IMR-90 (cell line): ENCODE data around the gene TNKS2. TPM values are rescaled to one million over a fixed set of nuclear protein-coding genes. Genes with fewer than 3 reads are reported as not detected.
A peak's percentile ranks its signal among the peaks of the same experiment; 100 is the strongest.
"Not testable (repeated sequence)": the region's sequence is repeated elsewhere in the genome, so short reads cannot be mapped to it uniquely, and the experiment has no call there.

ENCODE experiments used
- ATAC-seq: fragments of 200-7000 bp; cut with Tn5 transposase; 2 replicates; pipeline ENCODE4 v1.9.1; 2020; ENCODE audit warnings: low read depth, mild to moderate bottlenecking, moderate library complexity
- BruUV-seq: library from RNA; stranded (reverse); fragments of 400-500 nt; replicated peaks from 2 replicates; lab custom pipeline; 2021; lab: Mats Ljungman, UMichigan
- CTCF ChIA-PET: fragments of 300-600 bp; formaldehyde crosslinking; extraction: SDS; loops from one replicate; lab custom pipeline; 2021; ENCODE audit warnings: antibody characterized with exemption; lab: Yijun Ruan, JAX
- POLR2A ChIA-PET: fragments of 300-600 bp; sonication (Branson Sonifier 250); formaldehyde crosslinking; loops from one replicate; lab custom pipeline; 2022; ENCODE audit warnings: antibody characterized with exemption; ENCODE audit not compliant: unreplicated experiment; lab: Charles Lee
- DNase-seq: peaks from one replicate; pipeline ENCODE4 v3.0.0; 2013
- H2AFZ ChIP-seq: replicated peaks from 2 replicates; pipeline ENCODE3; 2013; ENCODE audit warnings: low read length, mild to moderate bottlenecking; ENCODE audit not compliant: poor library complexity
- H2AK5ac ChIP-seq: 2 replicates; pipeline ENCODE4 v1.6.1; 2013; ENCODE audit warnings: low read depth, low read length, inconsistent platforms
- H2AK9ac ChIP-seq: replicated peaks from 2 replicates; pipeline ENCODE3; 2013; ENCODE audit warnings: mild to moderate bottlenecking, low read depth, low read length, moderate library complexity; ENCODE audit not compliant: poor library complexity
- H2BK120ac ChIP-seq: 2 replicates; pipeline ENCODE4 v1.6.1; 2013; ENCODE audit warnings: low read depth, low read length, inconsistent platforms
- H2BK15ac ChIP-seq: 3 replicates; pipeline ENCODE4 v1.6.1; 2013; ENCODE audit warnings: low read depth, low read length, inconsistent platforms
- H2BK20ac ChIP-seq: 2 replicates; pipeline ENCODE4 v1.6.1; 2013; ENCODE audit warnings: low read depth, mild to moderate bottlenecking, inconsistent platforms, low read length, moderate library complexity
- H2BK5ac ChIP-seq: 2 replicates; pipeline ENCODE4 v1.6.1; 2013; ENCODE audit warnings: mild to moderate bottlenecking, low read depth, low read length, inconsistent platforms; ENCODE audit not compliant: poor library complexity, severe bottlenecking
- H3K14ac ChIP-seq: replicated peaks from 2 replicates; pipeline ENCODE4 v1.6.1; 2013; ENCODE audit warnings: low read depth, low read length, inconsistent platforms
- H3K18ac ChIP-seq: 2 replicates; pipeline ENCODE4 v1.6.1; 2013; ENCODE audit warnings: low read depth, low read length, control low read depth
- H3K23ac ChIP-seq: 2 replicates; pipeline ENCODE4 v1.6.1; 2013; ENCODE audit warnings: low read depth, low read length, inconsistent platforms
- H3K27ac ChIP-seq: 2 replicates; pipeline ENCODE4 v1.5.1; 2013; ENCODE audit warnings: mild to moderate bottlenecking, control low read depth, low read length; ENCODE audit not compliant: insufficient read depth
- H3K27me3 ChIP-seq: 2 replicates; pipeline ENCODE4 v1.6.1; 2013; ENCODE audit warnings: low read length; ENCODE audit not compliant: control insufficient read depth, insufficient read depth
- H3K36me3 ChIP-seq: 2 replicates; pipeline ENCODE4 v1.6.1; 2013; ENCODE audit warnings: low read length, mixed read lengths; ENCODE audit not compliant: control insufficient read depth, insufficient read depth
- H3K4ac ChIP-seq: 2 replicates; pipeline ENCODE4 v1.6.1; 2013; ENCODE audit warnings: low read depth, low read length, inconsistent platforms
- H3K4me1 ChIP-seq: 2 replicates; pipeline ENCODE4 v1.6.1; 2013; ENCODE audit warnings: low read length, mixed read lengths; ENCODE audit not compliant: control insufficient read depth, insufficient read depth
- H3K4me2 ChIP-seq: 2 replicates; pipeline ENCODE4 v1.6.1; 2013; ENCODE audit warnings: low read depth, mild to moderate bottlenecking, control low read depth, low read length, moderate library complexity
- H3K4me3 ChIP-seq: 2 replicates; pipeline ENCODE4 v1.5.1; 2013; ENCODE audit warnings: low read depth, mild to moderate bottlenecking, control low read depth, low read length, moderate library complexity; ENCODE audit not compliant: insufficient read depth
- H3K56ac ChIP-seq: 2 replicates; pipeline ENCODE4 v1.6.1; 2013; ENCODE audit warnings: low read length, inconsistent platforms; ENCODE audit not compliant: insufficient read depth; ENCODE audit errors: extremely low read depth
- H3K79me1 ChIP-seq, 2 experiments: 2 replicates each; pipeline ENCODE4 v1.6.1; 2013; ENCODE audit warnings: low read length in 2 of 2, inconsistent platforms in 1 of 2, low read depth in 1 of 2
- H3K9ac ChIP-seq: 2 replicates; pipeline ENCODE4 v1.6.1; 2013; ENCODE audit warnings: low read depth, low read length, control low read depth
- H3K9me1 ChIP-seq: 2 replicates; pipeline ENCODE4 v1.6.1; 2013; ENCODE audit warnings: low read length, inconsistent platforms; ENCODE audit not compliant: insufficient read depth
- H3K9me3 ChIP-seq: 2 replicates; pipeline ENCODE4 v1.6.1; 2013; ENCODE audit warnings: low read length; ENCODE audit not compliant: control insufficient read depth, insufficient read depth
- H4K20me1 ChIP-seq: 2 replicates; pipeline ENCODE4 v1.6.1; 2013; ENCODE audit warnings: low read length, inconsistent platforms; ENCODE audit not compliant: insufficient read depth
- H4K5ac ChIP-seq: 2 replicates; pipeline ENCODE4 v1.6.1; 2013; ENCODE audit warnings: mild to moderate bottlenecking, low read depth, low read length, control low read depth
- H4K8ac ChIP-seq, 2 experiments: 2 replicates each; pipeline ENCODE4 v1.6.1; 2013; ENCODE audit warnings: low read depth in 2 of 2, low read length in 2 of 2, control low read depth in 1 of 2, inconsistent platforms in 1 of 2
- H4K91ac ChIP-seq: 2 replicates; pipeline ENCODE4 v1.6.1; 2013; ENCODE audit warnings: low read depth, low read length, inconsistent platforms; ENCODE audit not compliant: insufficient read depth
- BHLHE40 ChIP-seq: fragments of 150-350 bp; IDR thresholded peaks from 2 replicates; pipeline ENCODE4 v1.6.1; 2016; ENCODE audit warnings: mild to moderate bottlenecking, low read depth, low read length
- FOS ChIP-seq: fragments of 150-350 bp; IDR thresholded peaks from 2 replicates; pipeline ENCODE4 v1.6.1; 2016; ENCODE audit warnings: low read depth, low read length
- MAZ ChIP-seq: IDR thresholded peaks from 2 replicates; pipeline ENCODE4 v1.6.1; 2012; ENCODE audit warnings: low read depth, mild to moderate bottlenecking, low read length, improper control_type of control experiment, moderate library complexity, borderline replicate concordance
- NFE2L2 ChIP-seq: fragments of 150-350 bp; IDR thresholded peaks from 2 replicates; pipeline ENCODE4 v1.6.1; 2016; ENCODE audit warnings: low read depth, mild to moderate bottlenecking, low read length
- POLR2A ChIP-seq: IDR thresholded peaks from 2 replicates; pipeline ENCODE4 v1.6.1; 2012; ENCODE audit warnings: mild to moderate bottlenecking, low read depth, low read length
- RFX5 ChIP-seq: IDR thresholded peaks from 2 replicates; pipeline ENCODE4 v1.8.0; 2012; ENCODE audit warnings: low read depth, mild to moderate bottlenecking, low read length, moderate library complexity
- WGBS, 2 experiments: methylation state at CpG; one replicate each; pipeline versions ENCODE4 v1.1.5 to v1.1.7; 2013; ENCODE audit warnings: missing lambda C conversion rate in 2 of 2; ENCODE audit not compliant: insufficient read length in 1 of 2; ENCODE audit errors: extremely low coverage in 2 of 2; 5-methylcytosine and 5-hydroxymethylcytosine counted together
- dilution Hi-C: fragments of 300-500 bp; cut with HindIII; formaldehyde crosslinking; loops from one replicate; pipeline ENCODE4 v1.14.3; 2018; ENCODE audit warnings: low sequenced_read_pairs; ENCODE audit not compliant: unreplicated experiment
- in situ Hi-C: fragments of 300-500 bp; cut with MboI; formaldehyde crosslinking; loops from 3 replicates; pipeline ENCODE4 v1.14.3; 2019; ENCODE audit warnings: low sequenced_read_pairs, inconsistent platforms, mixed read lengths
- intact Hi-C: fragments of 100-400 bp; cut with micrococcal nuclease; formaldehyde crosslinking; loops from 2 replicates; pipeline ENCODE4 v1.10.0; 2022
- polyA plus RNA-seq, 3 experiments: library from polyadenylated mRNA; depleted of rRNA; stranded (reverse); fragments of >200 nt; gene quantifications; 2 replicates each; pipeline ENCODE4 v1.2.3, GENCODE V29; 2012; ENCODE audit warnings: low replicate concordance in 1 of 3
- total RNA-seq: library from RNA; depleted of rRNA; stranded (reverse); fragments of >200 nt; gene quantifications from 2 replicates; pipeline ENCODE4 v1.2.3, GENCODE V29; 2012

Gene TNKS2
- total and polyA plus RNA-seq, 2 of the 4 experiments (the other 2 are of a cell fraction) = 17.0 to 41.4 TPM

DNA sequence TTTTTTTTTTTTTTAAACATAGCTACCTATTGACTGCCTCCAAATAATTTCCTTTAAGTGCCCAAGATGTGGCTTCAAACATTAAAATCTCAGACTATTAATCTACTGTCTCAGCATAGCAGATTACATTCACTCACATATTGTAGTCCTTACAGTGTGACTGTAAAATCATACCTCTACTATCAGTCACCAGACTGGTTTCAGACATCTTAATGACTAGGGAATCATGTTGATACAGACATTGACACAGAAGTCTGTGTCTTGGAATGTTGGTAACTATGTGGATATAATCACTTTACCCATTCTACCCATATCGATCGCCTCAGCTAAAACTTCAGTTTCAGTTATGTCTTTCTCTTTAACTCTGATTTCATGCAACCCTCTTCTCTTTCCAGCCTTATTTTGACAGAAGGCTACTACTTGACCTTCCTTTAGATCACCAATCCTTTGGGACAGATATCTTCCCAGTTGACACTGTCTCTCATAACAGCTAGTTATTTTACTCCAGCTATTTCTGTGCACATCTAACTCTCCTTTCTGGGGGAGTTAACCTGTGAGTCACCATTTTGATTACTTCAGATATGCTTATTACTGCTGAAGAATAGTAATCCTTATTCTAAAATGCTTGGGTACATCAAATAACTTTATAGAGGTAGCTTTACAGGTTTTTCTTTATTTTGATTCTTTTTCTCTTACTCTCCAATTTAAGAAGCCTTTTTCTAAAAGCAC, 7.0 kb downstream of the TNKS2 start:
- Histone ChIP-seq H4K91ac (no peak overlapping the region), H2BK120ac (no peak overlapping the region), H2AK9ac (no peak overlapping the region), H4K20me1 (peaks cover 49% of the 10 kb centered on the region; the same call in 1 of the 2 replicates), H3K4me2 (no peak overlapping the region), H3K56ac (no peak overlapping the region), H4K8ac (no peak overlapping the region), H3K79me1 (peaks cover 25 to 69% of the 10 kb centered on the region in 2 experiments), H3K4me3 (no peak overlapping the region), H3K36me3 (peaks cover 2% of the 10 kb centered on the region; the same call in 1 of the 2 replicates), H3K9me3 (no peaks in the 10 kb centered on the region), H3K27ac (no peak overlapping the region), H2AK5ac (no peak overlapping the region), H3K4me1 (peaks cover 4% of the 10 kb centered on the region), H3K4ac (no peak overlapping the region), H2BK20ac (no peak overlapping the region), H3K9ac (no peak overlapping the region), H2AFZ (no peak overlapping the region), H3K9me1 (peaks cover 3% of the 10 kb centered on the region), H2BK5ac (no peak overlapping the region), H2BK15ac (no peak overlapping the region), H3K14ac (no peak overlapping the region), H4K5ac (no peak overlapping the region), H3K27me3 (no peaks in the 10 kb centered on the region), H3K23ac (no peak overlapping the region; the same call in 1 of the 2 replicates), H3K18ac (no peak overlapping the region)
- 0 out of 2 replicates have a peak, but pooled peaks have one; percentile 51 for ATAC-seq
- WGBS, 2 experiments = 100% methylated on average over 2 of the region's 2 CpGs; no CpG with 5 or more reads in 1 of the 2 experiments
- intact Hi-C loops = no loop called here
- no peak for TF ChIP-seq MAZ
- TF ChIP-seq NFE2L2 = no peak
- TF ChIP-seq POLR2A = no peak
- TF ChIP-seq BHLHE40 = no peak
- 0 out of 2 replicates have a peak, but pooled peaks have one; percentile 14 for TF ChIP-seq FOS
- TF ChIP-seq RFX5 = no peak
- no TSS peak for BruUV-seq
- POLR2A ChIA-PET = interaction anchor here (0.6 kb wide), 2 partner anchors 61 to 69 kb away, joined by 4 to 6 read pairs; no protein-coding TSS in a partner anchor
- CTCF ChIA-PET = no interaction called here
- in situ Hi-C loops = no loop called here
- dilution Hi-C loops = no loop called here
- DNase-seq = peak; percentile 36

DNA sequence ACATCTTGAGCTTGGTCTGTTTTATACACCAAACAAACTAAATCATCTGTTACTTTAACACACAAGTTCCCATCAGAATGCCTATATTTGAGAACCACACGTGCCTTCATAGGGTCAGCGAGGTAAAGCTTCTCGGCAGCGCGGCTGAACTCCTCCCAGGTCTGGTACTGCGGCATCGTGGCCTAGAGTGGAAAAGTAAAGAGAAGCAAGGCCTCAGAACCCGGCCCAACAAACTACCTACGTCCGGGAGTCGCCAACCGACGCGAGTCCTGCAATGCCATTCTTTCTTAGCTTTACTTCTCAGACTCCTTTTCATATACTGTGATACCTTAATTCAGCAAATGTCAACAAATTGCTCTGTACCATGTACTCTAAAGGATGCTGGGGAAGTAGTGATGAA, 9.0 kb downstream of the TNKS2 start:
- H2AK9ac ChIP-seq, H2AK5ac ChIP-seq, H2BK20ac ChIP-seq, POLR2A ChIA-PET, H2BK15ac ChIP-seq, in situ Hi-C loops, H3K23ac ChIP-seq, intact Hi-C loops, H3K4me3 ChIP-seq, H3K9me3 ChIP-seq, H4K91ac ChIP-seq, H2BK120ac ChIP-seq, H3K4me2 ChIP-seq, BruUV-seq, H3K14ac ChIP-seq, H3K27ac ChIP-seq, dilution Hi-C loops, H3K56ac ChIP-seq, H3K9me1 ChIP-seq, DNase-seq, CTCF ChIA-PET, H3K36me3 ChIP-seq, H2BK5ac ChIP-seq, ATAC-seq, H3K4me1 ChIP-seq, H3K4ac ChIP-seq, H3K18ac ChIP-seq, H2AFZ ChIP-seq, H4K8ac ChIP-seq, H3K27me3 ChIP-seq, H4K5ac ChIP-seq, H3K9ac ChIP-seq: not testable (repeated sequence)
- no CpG with 5 or more reads among the region's 14 CpGs for WGBS, 2 experiments
- peaks cover 46% of the 10 kb centered on the region; the same call in 1 of the 2 replicates for H4K20me1 ChIP-seq
- H3K79me1 ChIP-seq = peaks cover 26 to 79% of the 10 kb centered on the region in 2 experiments
